Naive B cell (primary cell): ENCODE results near the gene CKS1B. TPM values are rescaled to one million over a fixed set of nuclear protein-coding genes. Genes with fewer than 3 reads are reported as not detected.

ENCODE experiments used
- ATAC-seq, 2 donors: fragments of 150-1000 bp; cut with Tn5 transposase; 2 replicates each; pipeline ENCODE4 v1.10.0; 2021; ENCODE audit warnings: low read depth in 2 of 2, mild to moderate bottlenecking in 2 of 2, moderate library complexity in 2 of 2
- DNase-seq: peaks from one replicate; pipeline ENCODE4 v3.0.0; 2022
- H3K27ac Mint-ChIP-seq, 6 donors: one replicate each; pipeline ENCODE4 v1.8.0; 2020 to 2022; ENCODE audit warnings: mild to moderate bottlenecking in 6 of 6, mixed read lengths in 6 of 6, moderate library complexity in 5 of 6, inconsistent platforms in 2 of 6
- H3K27me3 Mint-ChIP-seq, 3 donors: one replicate each; pipeline ENCODE4 v1.8.0; 2021 to 2022; ENCODE audit warnings: mixed read lengths in 3 of 3, mild to moderate bottlenecking in 1 of 3
- H3K36me3 Mint-ChIP-seq, 2 donors: one replicate each; pipeline ENCODE4 v1.8.0; 2020 to 2022; ENCODE audit warnings: mixed read lengths in 2 of 2, inconsistent platforms in 1 of 2, mild to moderate bottlenecking in 1 of 2
- H3K4me1 Mint-ChIP-seq, 3 donors: one replicate each; pipeline ENCODE4 v1.8.0; 2020 to 2022; ENCODE audit warnings: mixed read lengths in 3 of 3, inconsistent platforms in 1 of 3, mild to moderate bottlenecking in 1 of 3, moderate library complexity in 1 of 3
- H3K4me3 Mint-ChIP-seq, 8 donors: one replicate each; pipeline ENCODE4 v1.8.0; 2020 to 2022; ENCODE audit warnings: mild to moderate bottlenecking in 8 of 8, mixed read lengths in 8 of 8, moderate library complexity in 8 of 8, inconsistent platforms in 2 of 8
- H3K9me3 Mint-ChIP-seq, 7 donors: one replicate each; pipeline ENCODE4 v1.8.0; 2020 to 2022; ENCODE audit warnings: mixed read lengths in 7 of 7, mild to moderate bottlenecking in 5 of 7, inconsistent platforms in 2 of 7, moderate library complexity in 1 of 7
- polyA plus RNA-seq, 6 donors: library from polyadenylated mRNA; unstranded; fragments of 300-500 nt; fragmentation: Illumina TruSeq; gene quantifications; one replicate each; pipeline ENCODE4 v1.2.3, GENCODE V29; 2021; ENCODE audit warnings: low read depth in 6 of 6

CKS1B gene
- polyA plus RNA-seq, 6 donors from 2014 or later, result 117 to 196 (median 131) TPM

DNA sequence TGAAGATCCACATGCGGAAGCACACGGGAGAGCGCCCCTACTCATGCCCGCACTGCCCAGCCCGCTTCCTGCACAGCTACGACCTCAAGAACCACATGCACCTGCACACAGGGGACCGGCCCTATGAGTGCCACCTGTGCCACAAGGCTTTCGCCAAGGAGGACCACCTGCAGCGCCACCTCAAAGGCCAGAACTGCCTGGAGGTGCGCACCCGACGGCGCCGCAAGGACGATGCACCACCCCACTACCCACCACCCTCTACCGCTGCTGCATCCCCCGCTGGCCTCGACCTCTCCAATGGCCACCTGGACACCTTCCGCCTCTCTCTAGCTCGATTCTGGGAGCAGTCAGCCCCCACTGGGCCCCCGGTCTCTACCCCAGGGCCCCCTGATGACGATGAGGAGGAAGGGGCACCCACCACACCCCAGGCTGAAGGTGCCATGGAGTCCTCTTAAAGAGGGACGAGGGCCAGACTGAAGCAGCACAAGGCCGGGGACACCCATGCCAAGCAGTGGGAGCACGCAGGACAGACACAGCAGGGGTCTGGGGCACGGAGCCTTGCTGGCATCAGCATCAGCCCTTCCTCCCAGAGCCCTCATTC is 41.9 kb downstream of the CKS1B start:
- H3K4me1 Mint-ChIP-seq, result peaks cover 61 to 74% (median 72%) of the 10 kb centered on the region in 3 donors
- H3K27me3 Mint-ChIP-seq, result no peaks in the 10 kb centered on the region
- peak overlapping the region; percentile 87 to 96 (median 92) for H3K27ac Mint-ChIP-seq
- no peaks in the 10 kb centered on the region for H3K36me3 Mint-ChIP-seq
- H3K4me3 Mint-ChIP-seq, result peak overlapping the region; percentile 58 to 87 (median 80)
- no peaks in the 10 kb centered on the region for H3K9me3 Mint-ChIP-seq
- ATAC-seq (peak; percentile 35 to 52), DNase-seq (peak; percentile 74)

DNA sequence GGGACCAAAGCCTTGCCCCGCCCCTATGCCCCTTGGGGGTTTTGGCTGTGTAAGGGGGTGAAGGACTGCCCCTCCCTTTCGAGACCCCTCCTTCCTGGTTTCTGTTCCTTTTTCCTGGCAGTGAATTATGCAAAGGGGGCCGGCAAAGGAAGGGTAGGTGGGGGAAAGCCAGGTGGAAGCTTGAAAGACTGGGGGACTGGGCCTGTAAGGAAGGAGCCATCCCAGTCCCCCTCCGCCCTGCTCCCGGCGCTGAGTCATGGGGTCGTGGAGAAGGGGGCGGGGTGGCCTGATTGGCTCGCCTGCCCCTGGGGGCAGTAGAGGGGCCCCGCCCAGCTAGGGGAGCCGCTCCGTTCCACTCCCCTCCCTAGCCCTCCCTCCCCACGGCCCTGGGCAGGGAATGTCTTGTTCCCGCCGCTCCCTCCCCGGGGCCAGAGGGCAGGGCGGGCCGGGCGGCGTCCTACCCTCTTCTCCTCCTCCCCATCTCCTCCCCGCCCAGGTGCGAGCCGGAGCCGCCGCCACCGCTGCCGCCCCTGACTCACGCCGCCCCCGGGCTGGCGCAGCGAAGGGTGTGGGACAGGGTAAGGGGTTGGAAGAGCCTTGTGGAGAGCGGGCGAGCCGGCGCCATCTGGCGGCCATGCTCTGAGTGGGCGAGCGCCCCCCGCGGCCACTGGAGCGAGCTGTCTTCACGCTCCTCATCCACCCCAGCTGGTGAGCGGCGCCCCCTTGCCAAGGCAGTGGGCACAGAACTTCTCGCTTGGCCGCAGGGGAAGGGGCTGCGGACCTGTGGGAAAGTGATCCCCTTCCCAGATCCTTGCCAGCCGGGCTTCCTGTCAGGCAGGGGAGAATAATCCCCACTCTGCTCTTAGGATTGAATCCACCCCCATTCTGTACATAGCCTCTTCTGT is 42.8 kb downstream of the CKS1B start:
- peak overlapping the region; percentile 79 to 90 (median 86) for H3K4me3 Mint-ChIP-seq
- no peaks in the 10 kb centered on the region for H3K27me3 Mint-ChIP-seq
- H3K27ac Mint-ChIP-seq, result peak overlapping the region; percentile 88 to 96 (median 92)
- H3K36me3 Mint-ChIP-seq, result no peaks in the 10 kb centered on the region
- ATAC-seq (peak; percentile 81), DNase-seq (peak; percentile 86)
- peaks cover 62 to 71% (median 67%) of the 10 kb centered on the region in 3 donors for H3K4me1 Mint-ChIP-seq
- H3K9me3 Mint-ChIP-seq, result no peaks in the 10 kb centered on the region

DNA sequence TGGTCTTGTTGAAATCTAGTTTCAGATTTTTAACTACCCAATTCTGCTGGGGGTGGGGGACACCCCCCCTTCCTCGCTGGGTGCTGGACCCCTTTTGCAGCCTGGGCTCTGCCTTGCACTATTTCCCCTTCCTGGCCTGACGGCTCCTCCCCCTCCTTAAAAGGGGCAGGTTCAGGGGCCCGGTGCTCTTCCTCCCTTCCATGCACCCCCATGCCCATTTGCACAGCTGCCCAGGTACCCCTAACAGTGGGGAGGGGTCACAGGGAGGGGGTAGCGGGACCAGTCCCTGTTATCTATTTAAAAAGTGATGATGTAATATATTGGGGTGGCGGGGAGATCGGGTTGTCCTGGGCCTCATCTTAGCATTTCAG is 43.5 kb downstream of the CKS1B start:
- no peaks in the 10 kb centered on the region for H3K27me3 Mint-ChIP-seq
- H3K4me1 Mint-ChIP-seq, result peaks cover 56 to 65% (median 60%) of the 10 kb centered on the region in 3 donors
- H3K9me3 Mint-ChIP-seq, result no peaks in the 10 kb centered on the region
- peak overlapping the region; percentile 79 to 90 (median 86) for H3K4me3 Mint-ChIP-seq
- H3K36me3 Mint-ChIP-seq, result no peaks in the 10 kb centered on the region
- DNase-seq (no peak), ATAC-seq (peak; percentile 2 to 5)
- peak overlapping the region; percentile 88 to 96 (median 90) for H3K27ac Mint-ChIP-seq

DNA sequence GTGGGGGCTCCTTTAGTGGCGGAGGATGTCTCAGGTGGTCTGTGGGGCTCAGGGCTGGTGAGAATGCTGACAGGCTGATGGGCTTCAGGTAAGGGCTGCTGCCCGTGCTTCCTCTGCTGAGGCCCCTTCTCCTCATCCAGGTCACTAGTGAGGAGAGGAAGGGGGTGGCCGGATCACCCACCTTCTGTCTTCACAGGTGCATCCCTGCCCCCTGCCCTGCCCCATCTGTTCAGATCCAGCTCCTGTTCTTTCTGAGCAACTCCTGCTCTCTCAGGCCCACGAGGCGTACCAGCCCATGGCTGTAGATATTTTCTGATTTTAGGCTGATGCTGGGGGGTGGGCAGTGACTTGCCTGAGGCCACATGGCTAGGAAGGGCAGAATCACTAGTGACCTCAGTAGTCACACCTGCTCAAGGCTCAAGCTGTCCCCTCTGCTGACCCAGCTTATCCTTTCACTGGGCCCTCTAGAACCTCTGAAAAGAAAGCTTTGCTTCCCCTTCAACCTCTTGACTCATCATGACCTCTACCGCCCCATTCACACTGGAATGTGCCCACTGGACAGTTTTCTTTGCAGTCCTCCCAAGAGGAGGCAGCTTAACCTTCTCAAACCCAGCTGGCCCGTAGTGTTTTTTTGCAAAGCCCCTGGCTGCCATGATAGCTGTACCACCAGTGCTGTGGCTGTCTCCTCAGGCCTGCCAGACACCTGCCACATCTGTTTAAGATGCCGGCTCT is 44.3 kb downstream of the CKS1B start:
- H3K36me3 Mint-ChIP-seq, result no peaks in the 10 kb centered on the region
- ATAC-seq (no peak), DNase-seq (no peak)
- H3K27me3 Mint-ChIP-seq, result no peaks in the 10 kb centered on the region
- no peaks in the 10 kb centered on the region for H3K9me3 Mint-ChIP-seq
- peaks cover 47 to 57% (median 52%) of the 10 kb centered on the region in 3 donors for H3K4me1 Mint-ChIP-seq
- peak overlapping the region in 7 of 8 donors; percentile 13 to 84 (median 62) for H3K4me3 Mint-ChIP-seq
- peak overlapping the region in 5 of 6 donors; percentile 40 to 96 (median 89) for H3K27ac Mint-ChIP-seq

DNA sequence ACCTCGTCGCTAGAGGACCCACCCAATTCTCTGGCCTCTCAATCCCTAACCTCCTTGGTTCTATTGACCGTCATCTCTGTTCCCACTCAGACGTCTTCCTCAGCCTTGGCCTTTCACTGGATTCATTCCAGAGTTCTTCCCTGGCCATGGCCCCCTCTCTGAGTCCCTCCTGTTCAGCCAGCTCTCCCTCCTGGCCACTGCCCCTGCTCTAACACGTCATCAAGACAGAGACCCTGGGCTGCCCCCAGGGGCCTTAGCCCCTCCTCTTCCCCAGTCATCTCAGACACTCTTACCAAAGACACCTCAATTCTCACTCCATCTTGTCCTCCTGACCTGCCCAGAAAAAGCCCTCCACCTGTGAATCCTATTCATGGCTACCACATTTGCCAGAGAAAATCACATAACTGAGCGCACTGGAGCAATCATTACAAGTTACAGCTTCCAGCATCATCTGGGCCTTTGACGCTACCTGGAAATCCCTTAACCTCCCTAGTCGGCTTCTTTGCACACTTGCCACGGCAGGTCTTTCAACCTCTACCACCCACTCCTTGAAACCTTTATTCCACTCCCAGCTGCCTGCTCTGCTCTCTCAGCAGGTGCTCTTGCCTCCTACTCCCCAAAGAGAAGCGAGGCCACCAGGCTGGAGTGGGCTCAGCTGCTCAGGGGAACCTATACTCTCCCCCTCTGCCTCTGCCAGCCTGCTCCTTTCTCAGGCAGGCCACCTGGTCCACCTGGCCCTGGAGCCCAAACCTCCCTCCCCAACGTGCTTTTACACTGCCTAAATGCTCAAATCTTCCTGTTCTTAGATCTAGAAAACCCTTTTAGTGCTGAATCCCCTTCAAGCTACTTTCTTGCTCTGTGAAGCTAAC is 45.1 kb downstream of the CKS1B start:
- H3K27ac Mint-ChIP-seq, result peak overlapping the region in 4 of 6 donors; percentile 40 to 89 (median 62)
- H3K4me3 Mint-ChIP-seq, result peak overlapping the region in 6 of 8 donors; percentile 13 to 70 (median 58)
- ATAC-seq (no peak), DNase-seq (no peak)
- H3K4me1 Mint-ChIP-seq, result peaks cover 41 to 54% (median 43%) of the 10 kb centered on the region in 3 donors
- no peaks in the 10 kb centered on the region for H3K27me3 Mint-ChIP-seq
- no peaks in the 10 kb centered on the region for H3K36me3 Mint-ChIP-seq
- H3K9me3 Mint-ChIP-seq, result no peaks in the 10 kb centered on the region

DNA sequence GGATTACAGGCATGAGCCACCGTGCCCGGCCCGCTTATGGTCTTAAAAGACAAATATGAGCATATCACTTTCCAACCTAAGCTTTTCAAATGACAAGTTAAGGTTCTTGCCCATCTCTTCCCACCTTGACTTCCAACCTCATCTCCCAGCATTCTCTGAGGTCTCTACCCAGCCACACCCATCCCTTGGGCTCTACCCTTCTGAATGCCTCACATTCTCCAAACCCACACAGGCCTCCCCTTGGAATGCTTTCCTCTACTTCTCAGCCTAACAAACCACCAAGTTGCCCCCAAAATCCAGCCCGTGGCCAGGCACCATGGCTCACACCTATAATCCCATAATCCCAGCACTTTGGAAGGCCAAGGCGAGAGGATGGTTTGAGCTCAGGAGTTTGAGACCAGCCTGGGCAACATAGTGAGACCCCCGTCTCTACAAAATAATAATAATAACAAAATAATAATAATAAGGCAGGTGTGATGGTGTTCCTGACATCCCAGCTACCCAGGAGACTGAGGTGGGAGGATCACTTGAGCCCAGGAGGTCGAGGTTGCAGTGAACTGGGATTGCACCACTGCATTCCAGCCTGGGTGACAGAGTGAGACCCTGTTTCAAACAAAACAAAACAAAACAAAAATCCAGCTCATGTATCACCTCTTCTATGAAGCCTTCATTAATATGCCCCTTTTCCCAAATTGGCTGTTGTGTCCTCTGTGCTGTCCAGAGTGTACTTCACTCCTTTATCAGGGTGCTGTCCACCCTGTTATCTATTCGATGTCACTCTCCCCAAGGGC is 47.9 kb downstream of the CKS1B start:
- H3K27ac Mint-ChIP-seq, result peak overlapping the region in 2 of 6 donors; percentile 51 to 52
- no peaks in the 10 kb centered on the region for H3K9me3 Mint-ChIP-seq
- DNase-seq, result no peak

DNA sequence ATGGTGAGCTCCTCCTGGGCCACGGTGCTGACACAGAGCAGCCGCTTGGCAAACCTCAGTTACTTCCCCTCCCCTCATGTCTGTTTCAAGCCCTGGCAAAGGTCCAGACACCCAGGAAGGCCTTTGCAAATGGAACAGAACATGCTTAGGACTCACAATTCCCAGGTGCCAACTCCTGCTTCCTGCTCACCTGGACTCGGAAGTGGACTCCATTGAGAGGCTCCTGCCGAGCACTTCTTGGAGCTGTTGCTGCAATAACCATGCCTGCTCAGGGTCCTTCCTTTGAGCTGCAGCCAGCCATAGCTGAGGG is 48.4 kb downstream of the CKS1B start:
- H3K4me3 Mint-ChIP-seq, result peak overlapping the region in 1 of 8 donors; percentile 70

More for the DNA sequence above, 47.9 kb downstream of the CKS1B start:
- no peak for ATAC-seq
- Mint-ChIP-seq H3K4me1 (peaks cover 22 to 33% (median 25%) of the 10 kb centered on the region in 3 donors), H3K27me3 (no peaks in the 10 kb centered on the region), H3K4me3 (peak overlapping the region in 1 of 8 donors; percentile 65), H3K36me3 (no peaks in the 10 kb centered on the region)

DNA sequence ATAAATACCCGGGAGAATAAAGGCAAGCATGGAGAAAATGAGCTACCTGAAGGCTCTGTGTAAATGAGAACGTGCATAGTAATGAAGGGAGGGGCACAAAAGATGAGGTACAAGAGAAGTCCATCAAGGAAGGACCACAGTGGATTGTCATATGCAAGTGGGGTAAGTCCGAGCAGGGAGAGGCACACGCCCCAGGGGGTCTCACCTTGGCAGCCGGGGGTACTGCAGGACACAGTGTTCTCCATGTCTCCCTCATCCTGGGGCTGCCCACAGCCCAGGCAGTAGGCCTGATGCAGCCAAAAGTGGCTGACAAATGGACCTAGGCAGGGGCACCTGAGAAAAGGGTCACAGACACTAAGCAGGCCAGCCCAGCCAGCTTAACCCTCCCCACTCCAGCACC is 49.1 kb downstream of the CKS1B start:
- no peak for DNase-seq
- no peak overlapping the region for H3K27ac Mint-ChIP-seq
- no peak for ATAC-seq
- no peak overlapping the region for H3K4me3 Mint-ChIP-seq
- no peaks in the 10 kb centered on the region for H3K9me3 Mint-ChIP-seq
- peaks cover 13 to 25% (median 18%) of the 10 kb centered on the region in 3 donors for H3K4me1 Mint-ChIP-seq
- no peaks in the 10 kb centered on the region for H3K27me3 Mint-ChIP-seq
- no peaks in the 10 kb centered on the region for H3K36me3 Mint-ChIP-seq

More for the DNA sequence above, 48.4 kb downstream of the CKS1B start:
- Mint-ChIP-seq H3K4me1 (peaks cover 20 to 28% (median 21%) of the 10 kb centered on the region in 3 donors), H3K27ac (peak overlapping the region in 1 of 6 donors; percentile 51), H3K27me3 (no peaks in the 10 kb centered on the region), H3K36me3 (no peaks in the 10 kb centered on the region), H3K9me3 (no peaks in the 10 kb centered on the region)
- DNase-seq (no peak), ATAC-seq (no peak)

DNA sequence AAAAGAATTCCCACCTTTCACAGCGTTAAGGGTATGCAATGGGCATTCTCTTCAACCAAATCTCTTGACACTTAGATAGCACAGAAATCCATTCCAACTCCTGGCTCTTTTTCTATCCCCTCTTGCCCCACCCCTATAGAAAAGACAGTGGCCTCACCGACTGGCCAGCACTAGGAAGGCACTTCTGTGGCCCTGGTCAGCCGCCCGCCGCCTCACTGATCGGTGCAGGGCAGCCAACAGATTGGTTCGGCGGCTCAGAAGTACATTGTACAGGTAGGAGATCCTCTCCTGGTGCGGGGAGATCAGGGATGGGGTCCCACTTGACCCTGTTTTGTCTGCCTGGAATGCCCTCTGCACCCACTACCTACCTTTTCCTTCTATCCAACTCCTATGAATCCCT is 49.8 kb downstream of the CKS1B start:
- H3K27ac Mint-ChIP-seq, result peak overlapping the region in 1 of 6 donors; percentile 14
- H3K36me3 Mint-ChIP-seq, result no peaks in the 10 kb centered on the region
- H3K4me3 Mint-ChIP-seq, result no peak overlapping the region
- H3K27me3 Mint-ChIP-seq, result no peaks in the 10 kb centered on the region
- DNase-seq (no peak), ATAC-seq (no peak)
- peaks cover 7 to 18% (median 13%) of the 10 kb centered on the region in 3 donors for H3K4me1 Mint-ChIP-seq
- H3K9me3 Mint-ChIP-seq, result no peaks in the 10 kb centered on the region

DNA sequence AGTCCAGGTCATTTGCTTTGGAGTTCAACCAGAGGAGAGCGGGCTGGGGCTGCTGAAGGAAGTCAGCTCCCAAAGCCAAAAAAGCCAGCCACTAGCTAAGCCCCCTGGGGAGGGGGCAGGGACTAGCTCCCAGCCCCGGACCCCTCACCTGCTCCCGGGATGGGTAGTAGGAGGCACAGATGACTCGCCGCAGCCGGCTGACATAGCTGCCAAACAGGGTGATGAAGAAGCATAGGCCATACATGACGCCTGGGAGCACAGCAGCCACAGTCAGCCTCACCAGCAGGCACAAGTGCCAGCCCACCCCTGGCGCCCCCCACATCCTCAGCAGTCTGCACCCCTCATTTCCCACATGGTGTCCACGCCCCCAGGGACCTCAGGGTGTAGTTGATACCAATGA is 51.7 kb downstream of the CKS1B start:
- Mint-ChIP-seq H3K4me1 (peaks cover 0 to 9% (median 4%) of the 10 kb centered on the region in 3 donors), H3K27me3 (no peaks in the 10 kb centered on the region), H3K4me3 (no peak overlapping the region), H3K9me3 (no peaks in the 10 kb centered on the region), H3K27ac (no peak overlapping the region), H3K36me3 (no peaks in the 10 kb centered on the region)
- ATAC-seq (no peak), DNase-seq (no peak)

DNA sequence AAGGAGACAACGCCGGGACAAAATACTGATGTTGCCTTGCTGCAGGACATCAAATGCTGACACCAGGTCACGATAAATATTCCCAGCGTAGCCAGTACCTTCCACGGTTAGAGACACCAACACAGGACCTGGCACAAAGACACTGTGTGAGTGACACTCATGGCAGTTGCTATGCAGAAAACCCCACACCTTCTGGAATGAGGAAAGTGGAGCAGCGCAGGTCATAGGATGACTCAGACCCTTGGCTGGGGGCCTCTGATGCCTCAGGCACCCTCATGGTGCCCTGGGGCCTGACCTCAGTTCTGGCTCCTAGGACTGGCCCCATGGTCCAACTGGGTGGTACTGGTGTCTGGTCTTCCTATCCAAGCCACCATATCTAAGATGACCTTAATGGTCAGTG is 52.1 kb downstream of the CKS1B start:
- Mint-ChIP-seq H3K9me3 (no peaks in the 10 kb centered on the region), H3K36me3 (no peaks in the 10 kb centered on the region), H3K27me3 (no peaks in the 10 kb centered on the region), H3K27ac (no peak overlapping the region), H3K4me3 (no peak overlapping the region), H3K4me1 (peaks cover 0 to 5% (median under 1%) of the 10 kb centered on the region in 3 donors)
- DNase-seq (no peak), ATAC-seq (no peak)
